NCI-H524 treated with DMSO at 0.1 percent for 48 hours (cell line): ENCODE results near the gene CCL4.
"Not testable (repeated sequence)": the region's sequence is repeated elsewhere in the genome, so short reads cannot be mapped to it uniquely, and the experiment has no call there.

Experiments
- DNase-seq: peaks from one replicate; lab custom pipeline; 2025; lab: John Stamatoyannopoulos, UW

The CCL4 gene

GRCh38 chr17:36103401-36103975, at the start of gene CCL4:
Gene CCL4, plus strand, starts transcription at chr17:36103827. Its CDS starts 79 bp downstream, at chr17:36103906.
- not testable (repeated sequence) for DNase-seq

GRCh38 chr17:36055171-36055570, 48.5 kb upstream of the CCL4 start:
- no peak for DNase-seq

- no peak for DNase-seq
These were observed 47.6 kb upstream of the CCL4 start for GRCh38 chr17:36055921-36056520.

GRCh38 chr17:36057911-36058310, 45.7 kb upstream of the CCL4 start:
- DNase-seq = no peak

- no peak for DNase-seq
These were observed 44.2 kb upstream of the CCL4 start for GRCh38 chr17:36059406-36059805.

GRCh38 chr17:36060816-36061215, 42.8 kb upstream of the CCL4 start:
- no peak for DNase-seq

- no peak for DNase-seq
These were observed 39.7 kb upstream of the CCL4 start, which contains the start of gene CCL18 for GRCh38 chr17:36063786-36064541. Gene CCL18, plus strand, starts transcription at chr17:36064272. Its CDS starts 71 bp downstream, at chr17:36064343.

GRCh38 chr17:36066365-36066985, 37.2 kb upstream of the CCL4 start:
- DNase-seq = no peak

- DNase-seq = no peak
These were observed 35.1 kb upstream of the CCL4 start for GRCh38 chr17:36068524-36068923.

GRCh38 chr17:36069136-36069535, 34.5 kb upstream of the CCL4 start:
- DNase-seq = no peak

GRCh38 chr17:36070427-36070826, 33.2 kb upstream of the CCL4 start:
- DNase-seq = no peak

GRCh38 chr17:36071751-36072150, 31.9 kb upstream of the CCL4 start:
- no peak for DNase-seq

- DNase-seq = no peak
These were observed 31.1 kb upstream of the CCL4 start for GRCh38 chr17:36072431-36073121.

GRCh38 chr17:36074365-36074764, 29.3 kb upstream of the CCL4 start:
- DNase-seq = no peak

- DNase-seq = not testable (repeated sequence)
These were observed 21.8 kb upstream of the CCL4 start for GRCh38 chr17:36081681-36082471.

GRCh38 chr17:36082482-36083120, 21.0 kb upstream of the CCL4 start:
- DNase-seq = not testable (repeated sequence)

GRCh38 chr17:36083691-36084090, 19.9 kb upstream of the CCL4 start:
- not testable (repeated sequence) for DNase-seq

- no peak for DNase-seq
These were observed 17.9 kb upstream of the CCL4 start for GRCh38 chr17:36085765-36086164.

- DNase-seq = no peak
These were observed 16.8 kb upstream of the CCL4 start for GRCh38 chr17:36086791-36087190.

GRCh38 chr17:36087471-36087870, 16.2 kb upstream of the CCL4 start:
- not testable (repeated sequence) for DNase-seq
